ENCODE data around the gene BEX2.

GRCh38 chrX:103357871-103358270, 47.1 kb upstream of the BEX2 start:
- TF ChIP-seq CTCF (IDR thresholded peaks at IDR 0.05) = no peak
- TF ChIP-seq EZH2 (IDR thresholded peaks at IDR 0.05; ENCODE audit: borderline replicate concordance, insufficient read depth, low read depth, low read length, poor library complexity, severe bottlenecking) = no peak
